Ecto neural progenitor cell (in vitro differentiated cells): ENCODE results near the gene L3MBTL2.
"Not testable (repeated sequence)": the region's sequence is repeated elsewhere in the genome, so short reads cannot be mapped to it uniquely, and the experiment has no call there.

ENCODE experiments used
- DNase-seq: peaks from one replicate; pipeline ENCODE4 v3.0.0-alpha.2; 2018; ENCODE audit warnings: low spot score

Gene L3MBTL2

DNA sequence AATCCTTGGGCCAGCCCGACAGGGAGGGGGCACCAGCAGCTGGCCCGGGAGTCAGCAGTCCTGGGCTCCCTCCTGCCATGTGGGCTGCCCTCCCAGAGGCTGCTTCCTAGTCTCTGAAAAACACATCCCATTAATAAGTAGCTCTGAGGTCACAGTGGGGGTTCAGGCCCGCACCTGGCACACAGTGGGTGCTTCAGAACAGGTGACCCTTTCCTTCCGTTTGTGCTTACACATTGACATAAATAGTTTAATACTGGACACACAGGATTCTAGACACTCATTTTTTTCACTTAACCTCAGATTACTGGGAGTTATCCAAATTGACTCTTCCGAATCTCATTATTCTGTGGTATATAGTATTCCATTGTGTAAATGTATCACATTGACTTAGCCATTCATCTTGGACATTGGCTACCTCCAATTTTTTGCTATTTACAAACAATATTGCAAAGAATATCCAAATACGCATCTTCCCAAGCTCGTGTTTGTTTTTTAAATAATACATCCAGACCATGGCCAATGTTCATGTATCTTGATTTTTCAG, 36.1 kb downstream of the L3MBTL2 start:
- no peak for DNase-seq

DNA sequence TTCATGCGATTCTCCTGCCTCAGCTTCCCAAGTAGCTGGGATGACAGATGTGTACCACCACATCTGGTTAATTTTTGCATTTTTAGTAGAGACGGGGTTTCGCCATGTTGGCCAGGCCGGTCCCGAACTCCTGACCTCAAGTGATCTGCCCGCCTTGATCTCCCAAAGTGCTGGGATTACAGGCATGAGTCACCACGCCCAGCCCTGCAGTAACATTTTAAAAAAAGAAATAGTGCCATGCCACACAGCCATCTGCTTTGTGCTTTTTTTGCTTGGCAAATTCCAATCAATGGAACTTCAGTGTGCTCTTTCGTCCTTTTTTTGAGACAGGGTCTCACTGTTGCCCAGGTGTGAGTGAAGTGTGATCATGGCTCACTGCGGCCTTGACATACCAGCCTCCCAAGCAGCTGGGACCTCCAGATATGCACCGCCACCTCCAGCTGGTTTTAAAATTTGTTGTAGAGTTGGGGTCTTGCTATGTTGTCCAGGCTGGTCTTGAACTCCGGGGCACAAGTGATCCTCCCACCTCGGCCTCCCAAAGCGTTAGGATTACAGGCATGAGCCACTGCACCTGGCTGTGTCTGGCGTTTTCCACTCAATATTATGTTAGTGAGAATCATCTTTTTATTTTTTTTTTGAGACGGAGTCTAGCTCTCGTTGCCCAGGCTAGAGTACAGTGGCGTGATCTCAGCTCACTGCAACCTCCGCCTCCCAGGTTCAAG, 37.4 kb downstream of the L3MBTL2 start:
- no peak for DNase-seq

DNA sequence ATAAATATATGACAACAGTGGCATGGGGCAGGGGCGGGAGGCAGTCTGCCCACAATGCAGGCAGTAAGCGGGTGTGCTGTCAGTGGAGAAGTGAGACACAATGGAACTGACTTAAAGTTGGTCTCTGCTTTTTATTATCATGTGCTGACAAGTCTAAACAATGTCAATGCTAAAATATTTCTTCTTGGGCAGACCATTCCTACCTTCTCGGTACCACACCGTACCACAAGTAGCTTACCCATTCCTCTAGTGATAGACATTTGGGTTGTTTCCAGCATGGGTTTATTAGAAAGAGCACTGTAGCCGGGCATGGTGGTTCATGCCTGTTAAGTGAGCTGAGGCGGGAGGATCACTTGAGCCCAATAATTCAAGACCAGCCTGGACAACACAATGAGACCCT, 38.2 kb downstream of the L3MBTL2 start:
- no peak for DNase-seq

DNA sequence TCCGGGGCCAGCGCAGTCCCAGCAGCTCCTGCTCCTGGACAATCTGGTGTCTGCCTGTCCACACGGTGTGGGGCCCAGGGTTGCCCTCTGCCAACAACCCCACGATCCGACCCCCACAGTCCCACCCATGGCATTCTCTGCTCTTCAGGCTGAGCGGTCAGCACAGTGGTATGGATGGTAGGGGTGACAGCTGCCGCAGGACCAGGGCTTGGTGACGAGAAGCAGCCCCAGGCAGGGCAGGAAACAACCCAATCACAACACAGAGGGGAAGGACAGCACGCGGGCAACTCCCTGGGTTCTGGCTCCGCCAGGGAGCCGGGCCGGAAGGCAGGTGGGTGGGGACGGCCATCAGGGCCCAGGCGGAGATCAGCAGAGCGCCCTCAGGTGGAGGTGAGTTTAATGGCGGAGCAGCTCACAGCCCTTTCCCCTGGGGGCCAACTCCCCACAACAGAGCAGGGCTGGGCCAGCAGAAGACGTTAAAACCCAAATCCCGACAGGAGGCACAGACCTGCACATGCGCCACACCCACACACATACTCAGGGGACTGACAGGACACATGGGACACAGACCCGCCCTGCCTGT, 40.9 kb downstream of the L3MBTL2 start:
- DNase-seq: no peak

DNA sequence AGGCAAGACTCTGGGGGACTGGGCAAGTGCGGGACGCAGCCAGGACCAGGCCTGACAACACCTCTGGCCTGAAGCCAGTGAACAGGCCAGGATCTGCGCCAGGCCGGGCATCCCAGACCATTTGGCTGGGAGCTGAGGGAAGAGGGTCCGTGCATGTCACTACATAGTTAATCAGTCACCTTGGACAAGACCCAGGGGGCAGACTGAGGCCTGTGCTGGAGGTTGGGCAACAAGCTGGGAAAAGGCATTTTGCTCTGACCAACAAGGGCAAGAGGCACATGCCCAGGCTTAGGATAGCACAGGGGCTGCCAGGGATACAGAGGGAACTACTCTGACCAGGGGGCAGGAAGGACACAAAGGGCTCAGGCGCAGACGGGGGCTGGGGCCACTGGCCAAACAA, 42.6 kb downstream of the L3MBTL2 start:
- no peak for DNase-seq

DNA sequence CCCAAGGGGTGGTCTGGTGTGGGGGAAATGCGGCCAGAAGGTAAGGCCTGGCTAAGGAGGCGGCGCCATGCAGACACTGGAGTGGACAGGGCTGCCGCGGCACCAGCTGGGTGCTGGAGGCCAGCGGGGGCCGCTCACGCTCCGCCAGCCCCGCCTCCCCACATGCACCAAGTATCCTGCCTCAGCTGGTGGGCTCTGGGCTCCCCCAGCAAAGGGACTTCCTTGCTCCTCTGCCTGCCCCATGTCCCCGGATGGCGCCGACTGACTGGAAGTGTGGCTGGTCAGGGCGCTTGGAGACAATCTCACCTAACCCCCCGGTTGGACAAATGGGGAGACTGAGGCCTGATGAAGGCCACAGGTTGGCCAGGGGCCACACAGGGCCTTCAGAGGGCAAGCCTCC, 43.2 kb downstream of the L3MBTL2 start:
- no peak for DNase-seq

DNA sequence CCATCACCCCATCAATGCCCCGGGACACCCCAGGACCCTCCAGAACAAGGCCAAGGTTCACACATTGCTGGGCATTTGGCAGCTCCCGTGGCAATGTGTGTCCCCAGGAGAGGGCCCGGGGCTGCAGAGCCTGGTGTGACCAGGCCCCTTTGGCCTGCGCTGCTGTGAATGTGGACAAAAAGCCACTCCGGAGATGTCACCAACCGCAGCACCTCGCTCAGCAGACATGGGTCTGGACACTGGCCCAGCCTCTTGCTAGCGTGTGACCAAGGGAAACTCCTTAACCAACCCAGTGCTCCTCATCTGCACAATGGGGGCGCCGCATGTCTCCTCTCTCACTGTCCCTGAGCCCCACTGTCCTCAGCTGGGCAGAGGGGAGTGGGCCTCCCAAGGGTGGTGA, 43.6 kb downstream of the L3MBTL2 start:
- DNase-seq: no peak

DNA sequence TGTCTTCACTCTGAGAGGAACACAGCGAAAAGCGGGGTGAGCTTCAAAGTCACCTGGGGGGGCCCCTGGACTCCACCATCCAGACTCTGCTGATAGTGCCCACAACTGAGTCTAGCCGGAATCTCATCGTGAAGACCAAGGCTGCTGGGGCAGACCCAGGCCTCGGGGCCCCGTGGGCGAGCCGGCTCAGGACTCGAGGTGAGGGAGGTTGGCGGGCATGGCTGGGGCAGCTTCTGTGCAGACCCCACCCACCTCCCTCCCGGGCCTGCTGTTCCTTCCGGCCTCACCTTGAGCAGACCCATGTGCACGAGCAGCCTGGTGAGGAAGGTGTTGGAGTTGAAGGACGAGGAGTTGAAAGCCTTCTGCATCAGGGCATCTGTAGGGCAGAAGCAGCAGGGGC, 44.3 kb downstream of the L3MBTL2 start:
- DNase-seq: no peak

DNA sequence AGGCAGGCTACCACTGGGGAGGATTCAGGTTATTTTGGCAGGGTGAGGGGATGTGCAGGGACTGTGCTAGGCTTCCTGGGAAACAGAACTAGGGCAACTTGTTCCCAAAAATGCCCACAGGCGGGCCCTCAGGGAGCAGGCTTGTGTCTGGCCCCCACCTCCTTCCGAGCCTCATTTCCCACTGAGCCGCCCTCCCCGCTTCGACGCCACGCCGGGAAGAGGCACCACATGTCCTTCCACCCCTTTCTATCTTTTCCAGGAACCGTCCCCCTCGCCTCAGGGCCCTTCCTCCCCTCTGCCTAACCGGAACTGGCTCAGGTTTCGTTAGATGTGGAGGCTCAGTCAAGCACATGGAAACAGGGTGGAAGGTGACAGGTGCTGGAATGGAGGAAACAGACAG, 45.0 kb downstream of the L3MBTL2 start:
- DNase-seq: no peak

DNA sequence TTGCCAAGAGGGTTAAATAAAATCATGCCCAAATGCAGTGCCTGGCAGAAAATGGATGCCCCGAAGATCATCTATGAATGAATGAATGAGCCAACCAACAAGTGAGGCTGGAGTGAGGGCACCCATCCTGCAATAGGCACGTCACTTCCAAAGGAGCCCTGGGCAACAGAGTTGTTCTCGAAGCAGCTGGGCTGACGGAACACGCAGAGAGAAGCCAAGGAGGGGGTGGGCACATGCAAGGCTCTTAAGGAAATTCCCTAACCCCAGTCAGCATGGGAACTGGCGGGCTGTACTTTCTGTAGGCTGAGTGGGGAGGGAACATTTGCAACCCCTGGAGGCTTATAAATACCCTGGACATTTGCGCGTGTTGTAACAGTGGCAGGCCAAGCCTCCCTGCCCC, 47.3 kb downstream of the L3MBTL2 start:
- DNase-seq: no peak

DNA sequence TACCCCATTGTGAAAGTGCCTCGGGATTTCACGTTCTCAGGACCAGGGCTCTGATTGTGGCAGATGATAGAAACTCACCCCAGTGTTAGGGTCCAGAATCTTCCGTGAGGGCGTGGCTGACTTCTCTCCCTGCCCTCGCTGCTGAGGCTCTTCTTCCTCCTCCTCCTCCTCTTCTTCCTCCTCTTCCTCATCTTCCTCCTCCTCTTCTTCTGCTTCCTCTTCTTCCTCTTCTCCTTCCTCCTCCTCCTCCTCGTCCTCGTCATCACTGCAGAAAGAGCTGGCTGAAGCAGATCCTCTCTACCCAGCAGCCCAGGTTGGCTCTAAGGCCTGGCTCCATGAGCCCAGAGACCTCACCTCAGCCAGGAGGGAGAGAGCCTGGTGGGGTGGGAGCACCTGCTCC, 49.1 kb downstream of the L3MBTL2 start:
- no peak for DNase-seq

DNA sequence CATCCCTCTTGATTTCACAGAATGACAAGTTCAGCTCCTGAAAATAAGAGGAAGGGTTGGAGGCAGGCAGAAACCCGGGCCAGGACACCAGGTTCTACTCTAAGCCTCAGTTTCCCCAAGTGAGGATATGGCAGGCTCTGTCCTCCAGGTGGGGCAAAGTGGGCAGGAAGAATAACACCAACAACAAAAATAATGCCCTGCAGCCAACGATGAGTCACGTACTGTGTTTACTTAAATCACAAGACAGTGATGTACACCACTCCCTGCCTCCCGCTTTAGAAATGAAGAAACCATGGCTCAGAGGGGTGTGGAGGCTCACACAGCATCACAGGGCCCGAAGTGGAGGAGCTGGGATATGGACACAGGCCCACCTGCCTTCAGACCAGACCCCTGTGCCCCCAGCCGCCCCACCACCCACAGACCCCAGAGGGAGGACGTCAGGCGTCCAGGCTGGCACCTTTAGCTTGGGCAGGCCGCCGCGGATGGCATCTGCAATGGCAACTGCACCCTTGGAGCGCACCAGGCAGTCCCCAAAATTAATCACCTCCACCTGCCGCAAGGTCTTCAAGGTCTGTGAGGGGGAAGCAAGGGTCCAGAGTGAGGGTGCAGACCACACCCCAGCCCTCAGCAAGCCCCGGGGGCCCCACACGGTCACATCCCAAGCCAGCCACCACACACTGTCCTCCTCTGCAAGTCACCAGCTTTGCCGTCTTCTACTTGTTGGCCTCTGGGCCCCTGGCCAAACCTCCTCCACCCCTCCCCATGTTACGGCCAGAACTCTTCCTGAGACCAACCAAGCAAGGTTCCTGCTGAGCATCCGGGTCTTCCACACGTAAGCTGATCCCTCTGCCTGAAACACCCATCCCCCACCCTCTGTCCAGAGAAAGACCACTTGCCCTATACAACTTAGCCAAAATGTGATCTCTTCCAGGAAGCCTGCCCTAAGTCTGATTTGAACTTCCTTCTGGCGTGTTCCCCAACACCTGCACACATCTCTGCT, 51.4 kb downstream of the L3MBTL2 start:
- no peak for DNase-seq

DNA sequence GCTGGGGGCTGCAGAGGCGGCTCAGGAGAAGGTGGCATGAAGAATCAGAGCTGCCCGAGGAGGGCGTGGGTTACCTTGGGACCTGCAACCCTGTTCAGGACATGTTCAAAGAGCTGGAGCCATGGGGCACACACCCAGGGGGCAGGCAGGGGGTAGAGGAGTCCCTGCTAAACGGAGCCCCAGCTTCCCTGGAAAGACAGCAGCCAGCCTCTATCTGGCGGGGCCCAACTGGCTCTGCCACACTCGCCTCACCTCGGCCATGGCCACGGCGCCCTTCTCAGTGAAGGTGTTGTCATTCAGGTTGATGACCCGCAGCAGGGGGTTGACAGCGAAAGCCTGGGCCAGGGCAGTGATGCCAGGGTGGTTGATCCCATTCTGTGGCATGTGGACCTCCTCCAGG, 52.6 kb downstream of the L3MBTL2 start:
- DNase-seq: no peak

DNA sequence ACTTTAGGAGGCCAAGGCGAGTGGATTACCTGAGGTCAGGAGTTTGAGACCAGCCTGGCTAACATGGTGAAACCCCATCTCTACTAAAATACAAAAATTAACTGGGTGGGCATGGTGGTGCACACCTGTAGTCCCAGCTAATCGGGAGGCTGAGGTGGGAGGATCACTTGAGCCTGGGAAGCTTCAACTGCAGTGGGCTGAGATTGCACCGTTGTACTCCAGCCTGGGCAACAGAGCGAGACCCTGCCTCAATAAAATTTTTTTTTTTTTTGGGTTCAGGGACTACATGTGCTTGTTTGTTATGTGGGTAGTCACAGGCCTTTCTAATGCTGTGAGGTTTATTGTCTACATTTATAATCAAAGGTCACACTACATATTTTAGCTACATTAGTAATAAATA, 54.6 kb downstream of the L3MBTL2 start:
- not testable (repeated sequence) for DNase-seq

DNA sequence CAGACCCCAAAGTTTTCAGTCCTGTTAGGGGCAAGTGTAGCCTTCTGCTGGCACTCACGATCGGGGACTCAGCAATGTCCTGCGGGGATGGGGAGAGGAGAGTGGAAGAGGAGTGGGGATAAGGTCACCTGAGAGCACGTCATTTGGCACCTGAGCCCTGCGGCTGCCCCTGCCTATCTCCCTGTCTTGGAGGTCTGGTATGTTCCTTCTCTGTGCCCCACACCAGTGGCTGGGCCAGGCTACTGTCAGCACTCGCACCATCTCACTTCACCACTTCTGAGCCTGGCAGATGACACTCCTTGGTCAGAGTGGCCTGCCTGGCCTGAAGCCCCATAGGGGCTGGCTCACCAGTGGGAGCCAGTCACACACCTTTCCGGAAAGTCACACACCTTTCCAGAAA, 55.8 kb downstream of the L3MBTL2 start:
- no peak for DNase-seq

DNA sequence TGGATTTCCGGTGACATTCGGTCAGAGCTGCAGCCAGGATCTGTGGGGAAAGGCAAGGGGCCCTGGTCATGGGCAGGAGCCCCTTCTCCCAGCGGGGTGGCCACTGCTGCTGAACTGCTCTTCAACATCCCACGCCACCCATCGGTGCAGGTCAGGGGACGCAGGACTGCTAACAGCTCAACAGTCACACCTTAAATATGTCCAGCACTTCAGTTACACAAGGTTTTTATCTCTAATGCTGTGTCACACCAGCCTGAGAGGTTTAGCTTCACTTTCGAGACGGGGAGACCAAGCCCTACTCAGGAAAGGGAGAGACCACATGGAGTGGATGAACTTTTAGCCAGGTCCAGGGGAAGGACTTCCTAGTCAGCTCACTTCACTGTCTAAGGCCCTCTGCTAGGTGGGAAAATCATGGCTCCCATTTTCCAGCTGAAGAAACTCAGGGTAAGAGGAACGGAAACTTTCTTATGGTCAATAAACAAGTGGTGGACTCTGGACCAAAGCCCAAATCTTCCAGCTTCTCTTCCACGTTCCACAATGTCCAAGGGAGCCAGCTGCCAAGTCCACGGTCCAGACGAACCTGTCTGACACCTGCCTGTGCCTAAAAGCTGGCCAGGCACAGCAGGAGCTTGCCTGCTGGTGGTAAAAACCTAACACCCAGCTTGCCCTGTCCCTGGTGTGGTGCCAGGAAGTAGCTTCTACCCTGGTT, 56.6 kb downstream of the L3MBTL2 start:
- no peak for DNase-seq

DNA sequence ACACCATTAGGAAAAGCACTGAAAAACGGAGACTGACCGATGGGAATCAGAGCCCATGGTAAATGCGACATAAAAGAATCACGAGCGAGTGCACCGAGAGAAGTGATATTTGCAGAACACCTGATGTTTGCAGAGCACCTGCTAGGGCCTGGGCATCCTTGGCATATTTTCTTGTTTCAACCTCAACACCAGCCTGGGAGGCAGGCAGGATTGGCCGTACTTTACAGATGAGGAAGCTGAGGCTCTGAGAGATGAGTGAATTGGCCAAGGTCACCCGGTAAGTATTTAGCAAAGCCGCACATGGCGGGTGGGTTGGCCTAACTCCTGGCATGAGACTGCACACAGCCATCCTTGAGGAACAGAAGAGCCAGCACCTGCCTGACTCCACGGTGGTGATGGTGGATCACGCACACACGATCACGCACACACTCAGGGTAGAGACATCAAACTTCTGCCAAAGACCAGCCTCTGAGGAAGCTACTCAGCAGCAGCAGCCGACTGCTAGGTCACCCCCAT, 57.2 kb downstream of the L3MBTL2 start:
- no peak for DNase-seq

DNA sequence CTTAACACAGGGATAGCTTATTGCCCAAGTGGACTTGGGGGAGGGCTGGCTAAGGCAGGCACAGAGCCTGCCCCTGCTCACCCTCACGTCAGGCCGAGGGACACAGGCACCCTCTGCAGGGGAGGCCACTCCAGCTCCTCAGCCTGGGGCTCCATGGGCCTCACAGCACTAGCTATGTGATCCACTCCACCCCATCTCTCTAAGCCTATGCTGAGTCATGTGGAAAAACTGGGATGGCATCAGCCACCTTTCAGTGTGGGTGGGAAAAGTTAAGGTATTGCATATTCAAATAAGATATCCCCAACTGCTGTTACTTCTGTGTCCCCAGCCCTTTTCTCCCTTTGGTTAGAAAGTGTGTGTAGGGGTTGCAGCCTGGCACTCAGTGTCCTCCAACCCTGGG, 58.6 kb downstream of the L3MBTL2 start:
- DNase-seq: no peak

DNA sequence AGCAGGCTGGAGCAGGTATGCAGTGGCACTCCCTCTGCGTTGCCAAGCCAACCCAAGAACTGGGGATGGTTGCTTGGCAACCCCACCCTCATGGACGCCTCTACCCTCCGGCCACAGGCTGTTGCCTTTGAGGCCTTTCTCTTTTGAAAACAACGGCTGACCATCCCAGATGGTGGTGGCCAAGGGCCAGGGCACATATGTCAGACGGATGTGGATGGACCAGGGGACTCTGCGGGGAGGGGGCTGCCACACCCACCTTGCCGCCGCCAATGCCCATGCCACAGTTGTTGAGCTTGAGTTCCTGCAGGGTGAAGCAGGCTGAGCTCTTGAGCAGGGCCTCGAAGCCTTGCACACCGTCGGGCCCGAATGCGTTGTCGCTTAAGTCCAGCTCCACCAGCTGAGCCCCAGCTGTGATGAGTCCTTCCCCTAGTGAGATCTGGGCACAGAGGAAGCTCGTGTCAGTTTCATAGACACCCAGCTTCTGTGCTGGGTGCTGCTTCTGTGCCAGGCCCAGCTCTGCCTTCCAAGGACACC, 59.4 kb downstream of the L3MBTL2 start:
- DNase-seq: no peak

DNA sequence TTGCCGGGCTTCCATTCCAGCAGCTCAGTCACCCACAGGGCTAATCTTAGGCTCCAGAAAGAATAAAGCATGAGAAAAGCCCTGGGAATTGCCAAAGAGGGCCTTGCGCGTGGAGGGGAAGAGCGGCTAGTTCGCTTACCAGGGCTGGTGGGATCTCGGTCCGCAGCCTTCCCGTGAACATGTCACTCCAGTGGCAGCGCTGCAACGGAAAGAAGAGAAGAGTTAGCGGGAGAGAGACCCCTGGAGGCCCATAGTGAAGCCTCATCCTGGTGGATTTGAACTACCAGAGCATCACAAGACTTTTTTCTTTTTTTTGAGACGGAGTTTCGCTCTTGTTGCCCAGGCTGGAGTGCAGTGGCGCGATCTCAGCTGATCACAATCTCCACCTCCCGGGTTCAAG, 62.8 kb downstream of the L3MBTL2 start:
- no peak for DNase-seq

DNA sequence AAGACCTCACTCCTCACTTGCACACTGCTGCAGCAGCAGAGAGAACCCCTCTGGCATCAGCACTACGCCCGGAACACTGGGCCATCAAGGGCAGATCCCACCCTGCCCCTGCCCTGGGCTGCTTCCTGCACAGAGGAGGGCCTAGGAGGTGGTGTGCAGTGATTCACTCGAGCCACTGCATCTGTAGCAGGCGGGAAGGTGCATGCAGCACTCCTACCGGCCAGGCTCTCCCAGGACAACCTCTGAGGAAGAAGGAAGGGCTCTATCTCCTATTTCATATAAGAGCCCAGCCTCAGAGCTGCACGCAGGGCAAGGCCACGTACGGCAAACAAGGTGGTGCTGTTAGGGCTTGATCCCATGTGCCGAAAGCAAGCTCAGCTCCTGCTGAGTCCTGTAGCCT, 66.7 kb downstream of the L3MBTL2 start:
- DNase-seq: no peak

DNA sequence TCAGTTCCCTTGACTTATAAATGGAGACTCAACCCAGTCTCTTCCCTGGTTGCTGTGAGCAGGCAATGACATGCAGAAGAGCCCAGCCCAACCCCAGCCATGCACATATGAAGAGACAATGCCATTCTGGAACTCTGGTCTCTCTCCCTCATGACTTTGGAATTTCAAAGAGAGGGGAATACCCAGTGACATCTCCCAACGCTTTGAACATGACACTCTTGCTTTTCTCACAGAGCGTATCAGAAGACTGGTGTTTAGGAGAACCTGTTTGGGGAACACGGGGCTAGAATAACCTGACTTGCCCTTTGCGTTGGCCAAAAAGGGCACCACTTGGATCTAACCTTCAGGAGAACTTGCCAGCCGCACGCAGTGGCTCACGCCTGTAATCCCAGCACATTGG, 68.0 kb downstream of the L3MBTL2 start:
- DNase-seq: no peak
